DND-41 (cell line): ENCODE data around the gene TP53AIP1.

Experiments used
- ATAC-seq: fragments of 200-7000 bp; cut with Tn5 transposase; 3 replicates; pipeline ENCODE4 v1.9.1; 2021; ENCODE audit warnings: low read depth; ENCODE audit not compliant: insufficient read depth
- DNase-seq: peaks from one replicate; pipeline ENCODE4 v3.0.0-alpha.2; 2020
- H2AFZ ChIP-seq: 2 replicates; pipeline ENCODE4 v1.6.0; 2012; ENCODE audit warnings: low read depth, low read length
- H3K27ac ChIP-seq: 2 replicates; pipeline ENCODE4 v1.5.1; 2012; ENCODE audit warnings: low read length, inconsistent platforms
- H3K27me3 ChIP-seq: fragments of 200-600 bp; sonication (generic); 2 replicates; pipeline ENCODE4 v1.6.0; 2012; ENCODE audit warnings: low read length, mild to moderate bottlenecking, inconsistent platforms; ENCODE audit not compliant: insufficient read depth, poor library complexity
- H3K36me3 ChIP-seq: 2 replicates; pipeline ENCODE4 v1.5.1; 2012; ENCODE audit warnings: low read length, inconsistent platforms; ENCODE audit not compliant: insufficient read depth
- H3K4me1 ChIP-seq: 2 replicates; pipeline ENCODE4 v1.5.1; 2012; ENCODE audit warnings: mild to moderate bottlenecking, low read length; ENCODE audit not compliant: insufficient read depth
- H3K4me2 ChIP-seq: 2 replicates; pipeline ENCODE4 v1.6.0; 2012; ENCODE audit warnings: mild to moderate bottlenecking, moderate library complexity, low read length, inconsistent platforms; ENCODE audit not compliant: insufficient read depth
- H3K4me3 ChIP-seq, 2 experiments: fragments of 200-600 bp in 1 of 2; shearing (Covaris generic) in 1 of 2; 2 replicates each; pipeline ENCODE4 v1.5.1; 2012 to 2016; ENCODE audit warnings: inconsistent platforms in 2 of 2, low read length in 2 of 2, mild to moderate bottlenecking in 2 of 2, low read depth in 1 of 2, moderate library complexity in 1 of 2
- H3K79me2 ChIP-seq: 2 replicates; pipeline ENCODE4 v1.6.0; 2012; ENCODE audit warnings: low read length, inconsistent platforms; ENCODE audit not compliant: insufficient read depth
- H3K9ac ChIP-seq: 2 replicates; pipeline ENCODE4 v1.6.0; 2012; ENCODE audit warnings: low read depth, mild to moderate bottlenecking, inconsistent platforms, low read length, moderate library complexity
- H3K9me3 ChIP-seq: 2 replicates; pipeline ENCODE4 v1.5.1; 2012; ENCODE audit warnings: low read length, moderate library complexity, mild to moderate bottlenecking, inconsistent platforms; ENCODE audit not compliant: insufficient read depth, severe bottlenecking
- H4K20me1 ChIP-seq: 2 replicates; pipeline ENCODE4 v1.6.0; 2012; ENCODE audit warnings: low read length; ENCODE audit not compliant: insufficient read depth
- CTCF ChIP-seq: IDR thresholded peaks from 2 replicates; pipeline ENCODE4 v1.5.1; 2012; ENCODE audit warnings: borderline replicate concordance, low read length, moderate library complexity, mild to moderate bottlenecking; ENCODE audit not compliant: poor library complexity, severe bottlenecking; ENCODE audit errors: extremely low read depth
- EZH2 ChIP-seq: IDR thresholded peaks from 3 replicates; pipeline ENCODE4 v1.6.1; 2012; ENCODE audit warnings: borderline replicate concordance, low read depth, mild to moderate bottlenecking, moderate library complexity, low read length, inconsistent platforms; ENCODE audit not compliant: severe bottlenecking

Gene TP53AIP1

GRCh38 chr11:128886406-128887124, 56.1 kb downstream of the TP53AIP1 start:
- DNase-seq (no peak), ATAC-seq (peak; percentile 67)
- Histone ChIP-seq H3K4me3 (no peak overlapping the region), H2AFZ (no peak overlapping the region), H3K27ac (no peak overlapping the region), H3K9me3 (no peaks in the 10 kb centered on the region), H4K20me1 (no peaks in the 10 kb centered on the region), H3K4me1 (no peaks in the 10 kb centered on the region), H3K27me3 (no peaks in the 10 kb centered on the region), H3K9ac (no peak overlapping the region), H3K36me3 (no peaks in the 10 kb centered on the region), H3K4me2 (no peak overlapping the region), H3K79me2 (no peaks in the 10 kb centered on the region)
- TF ChIP-seq CTCF (peak; percentile 49), EZH2 (no peak)
